ENCODE data around the gene AGFG1.

The AGFG1 gene

DNA sequence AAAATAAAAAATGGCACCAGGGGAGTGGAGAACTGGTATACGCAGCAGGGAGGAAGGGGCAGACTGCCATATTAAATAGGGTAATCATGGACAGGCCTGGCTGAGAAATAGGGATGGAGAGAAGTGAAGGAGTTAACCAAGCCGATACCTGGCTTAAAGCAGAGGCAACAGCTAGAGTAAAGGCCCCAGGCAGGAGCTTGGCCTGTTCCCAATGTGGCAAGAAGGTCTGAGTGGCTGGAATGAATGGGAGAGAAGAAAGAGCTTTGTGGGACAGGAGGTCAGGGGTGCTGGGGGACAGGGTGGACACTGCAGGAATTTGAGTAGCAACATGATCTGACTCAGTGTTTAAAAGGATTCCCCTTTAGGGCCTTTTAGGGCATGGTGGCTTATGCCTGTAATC, 15.9 kb upstream of the AGFG1 start:
- no peak for TF ChIP-seq GABPA (IDR thresholded peaks at IDR 0.05; ENCODE audit: low read depth)
- no peak for TF ChIP-seq POLR2AphosphoS5 (IDR thresholded peaks at IDR 0.05; ENCODE audit: low read depth)
- no peak for TF ChIP-seq SPI1 (IDR thresholded peaks at IDR 0.05; ENCODE audit: borderline replicate concordance, low read depth)
- TF ChIP-seq, protein P1, sequence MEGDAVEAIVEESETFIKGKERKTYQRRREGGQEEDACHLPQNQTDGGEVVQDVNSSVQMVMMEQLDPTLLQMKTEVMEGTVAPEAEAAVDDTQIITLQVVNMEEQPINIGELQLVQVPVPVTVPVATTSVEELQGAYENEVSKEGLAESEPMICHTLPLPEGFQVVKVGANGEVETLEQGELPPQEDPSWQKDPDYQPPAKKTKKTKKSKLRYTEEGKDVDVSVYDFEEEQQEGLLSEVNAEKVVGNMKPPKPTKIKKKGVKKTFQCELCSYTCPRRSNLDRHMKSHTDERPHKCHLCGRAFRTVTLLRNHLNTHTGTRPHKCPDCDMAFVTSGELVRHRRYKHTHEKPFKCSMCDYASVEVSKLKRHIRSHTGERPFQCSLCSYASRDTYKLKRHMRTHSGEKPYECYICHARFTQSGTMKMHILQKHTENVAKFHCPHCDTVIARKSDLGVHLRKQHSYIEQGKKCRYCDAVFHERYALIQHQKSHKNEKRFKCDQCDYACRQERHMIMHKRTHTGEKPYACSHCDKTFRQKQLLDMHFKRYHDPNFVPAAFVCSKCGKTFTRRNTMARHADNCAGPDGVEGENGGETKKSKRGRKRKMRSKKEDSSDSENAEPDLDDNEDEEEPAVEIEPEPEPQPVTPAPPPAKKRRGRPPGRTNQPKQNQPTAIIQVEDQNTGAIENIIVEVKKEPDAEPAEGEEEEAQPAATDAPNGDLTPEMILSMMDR (IDR thresholded peaks at IDR 0.05; ENCODE audit: insufficient read depth, low read length), result no peak
- TF ChIP-seq, protein P2, sequence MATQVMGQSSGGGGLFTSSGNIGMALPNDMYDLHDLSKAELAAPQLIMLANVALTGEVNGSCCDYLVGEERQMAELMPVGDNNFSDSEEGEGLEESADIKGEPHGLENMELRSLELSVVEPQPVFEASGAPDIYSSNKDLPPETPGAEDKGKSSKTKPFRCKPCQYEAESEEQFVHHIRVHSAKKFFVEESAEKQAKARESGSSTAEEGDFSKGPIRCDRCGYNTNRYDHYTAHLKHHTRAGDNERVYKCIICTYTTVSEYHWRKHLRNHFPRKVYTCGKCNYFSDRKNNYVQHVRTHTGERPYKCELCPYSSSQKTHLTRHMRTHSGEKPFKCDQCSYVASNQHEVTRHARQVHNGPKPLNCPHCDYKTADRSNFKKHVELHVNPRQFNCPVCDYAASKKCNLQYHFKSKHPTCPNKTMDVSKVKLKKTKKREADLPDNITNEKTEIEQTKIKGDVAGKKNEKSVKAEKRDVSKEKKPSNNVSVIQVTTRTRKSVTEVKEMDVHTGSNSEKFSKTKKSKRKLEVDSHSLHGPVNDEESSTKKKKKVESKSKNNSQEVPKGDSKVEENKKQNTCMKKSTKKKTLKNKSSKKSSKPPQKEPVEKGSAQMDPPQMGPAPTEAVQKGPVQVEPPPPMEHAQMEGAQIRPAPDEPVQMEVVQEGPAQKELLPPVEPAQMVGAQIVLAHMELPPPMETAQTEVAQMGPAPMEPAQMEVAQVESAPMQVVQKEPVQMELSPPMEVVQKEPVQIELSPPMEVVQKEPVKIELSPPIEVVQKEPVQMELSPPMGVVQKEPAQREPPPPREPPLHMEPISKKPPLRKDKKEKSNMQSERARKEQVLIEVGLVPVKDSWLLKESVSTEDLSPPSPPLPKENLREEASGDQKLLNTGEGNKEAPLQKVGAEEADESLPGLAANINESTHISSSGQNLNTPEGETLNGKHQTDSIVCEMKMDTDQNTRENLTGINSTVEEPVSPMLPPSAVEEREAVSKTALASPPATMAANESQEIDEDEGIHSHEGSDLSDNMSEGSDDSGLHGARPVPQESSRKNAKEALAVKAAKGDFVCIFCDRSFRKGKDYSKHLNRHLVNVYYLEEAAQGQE (IDR thresholded peaks at IDR 0.05; ENCODE audit: insufficient replicate concordance, low read depth), result no peak
- no peaks in the 10 kb centered on the region for H3K27me3 ChIP-seq (ENCODE audit: insufficient read depth, poor library complexity, severe bottlenecking)
- no peak overlapping the region for H3K27ac ChIP-seq (replicated peaks)
- no peak for DNase-seq (ENCODE audit: low read depth in 1 of 2, low spot score in 1 of 2)
- H3K4me3 ChIP-seq (replicated peaks; ENCODE audit: insufficient read depth, low read length), result no peak overlapping the region

DNA sequence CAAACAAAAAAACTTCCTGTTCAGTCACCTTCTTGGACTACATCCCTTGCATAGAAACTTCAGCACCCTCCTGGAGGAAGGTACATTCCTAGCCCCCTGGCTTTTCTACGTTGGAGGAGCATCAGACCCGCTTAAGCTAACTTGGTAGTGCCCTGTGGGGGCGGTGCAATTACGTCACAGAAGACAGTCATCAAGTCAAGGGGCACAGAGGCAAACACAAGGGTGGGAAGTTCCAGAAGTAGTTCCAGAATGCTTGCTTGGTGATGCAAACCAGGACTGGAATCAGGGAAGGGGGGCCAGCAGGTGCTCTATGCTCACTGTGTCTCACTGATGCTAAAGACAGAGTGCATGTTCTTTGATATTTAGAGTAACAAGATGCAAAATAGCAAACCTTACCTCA, 15.2 kb upstream of the AGFG1 start:
- DNase-seq (ENCODE audit: low read depth in 1 of 2, low spot score in 1 of 2), result no peak
- TF ChIP-seq, protein P1 (IDR thresholded peaks at IDR 0.05; ENCODE audit: insufficient read depth, low read length), result no peak
- no peak for TF ChIP-seq GABPA (IDR thresholded peaks at IDR 0.05; ENCODE audit: low read depth)
- no peak for TF ChIP-seq POLR2AphosphoS5 (IDR thresholded peaks at IDR 0.05; ENCODE audit: low read depth)
- TF ChIP-seq SPI1 (IDR thresholded peaks at IDR 0.05; ENCODE audit: borderline replicate concordance, low read depth), result no peak
- TF ChIP-seq, protein P2 (IDR thresholded peaks at IDR 0.05; ENCODE audit: insufficient replicate concordance, low read depth), result no peak
- no peaks in the 10 kb centered on the region for H3K27me3 ChIP-seq (ENCODE audit: insufficient read depth, poor library complexity, severe bottlenecking)
- no peak overlapping the region for H3K4me3 ChIP-seq (replicated peaks; ENCODE audit: insufficient read depth, low read length)
- no peak overlapping the region for H3K27ac ChIP-seq (replicated peaks)

DNA sequence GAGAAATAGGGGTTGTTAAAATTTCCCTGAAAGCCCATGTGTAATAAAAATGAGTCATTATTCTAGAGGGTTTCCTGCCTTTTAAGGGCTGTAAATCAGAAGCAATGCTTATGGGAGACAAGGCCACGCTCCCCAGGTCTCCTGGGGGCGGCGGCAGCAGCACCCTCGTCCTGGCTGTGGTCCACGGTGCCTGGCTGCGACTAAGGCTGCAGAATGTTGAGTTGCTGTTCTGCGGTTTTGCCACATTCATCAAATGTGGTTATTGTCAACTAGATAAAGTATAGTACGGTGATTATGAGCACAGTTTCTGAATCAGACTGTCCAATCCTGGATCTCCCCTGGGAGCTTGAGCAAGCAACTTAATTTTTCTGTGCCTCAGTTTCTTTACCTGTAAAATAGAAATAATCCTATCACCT, 11.9 kb upstream of the AGFG1 start:
- peak in 1 of 2 experiments; percentile 14 for DNase-seq (ENCODE audit: low read depth in 1 of 2, low spot score in 1 of 2)
- no peak overlapping the region for H3K27ac ChIP-seq (replicated peaks)
- no peaks in the 10 kb centered on the region for H3K27me3 ChIP-seq (ENCODE audit: insufficient read depth, poor library complexity, severe bottlenecking)
- TF ChIP-seq GABPA (IDR thresholded peaks at IDR 0.05; ENCODE audit: low read depth), result no peak
- no peak for TF ChIP-seq SPI1 (IDR thresholded peaks at IDR 0.05; ENCODE audit: borderline replicate concordance, low read depth)
- TF ChIP-seq, protein P2 (IDR thresholded peaks at IDR 0.05; ENCODE audit: insufficient replicate concordance, low read depth), result no peak
- no peak for TF ChIP-seq POLR2AphosphoS5 (IDR thresholded peaks at IDR 0.05; ENCODE audit: low read depth)
- TF ChIP-seq, protein P1 (IDR thresholded peaks at IDR 0.05; ENCODE audit: insufficient read depth, low read length), result no peak
- H3K4me3 ChIP-seq (replicated peaks; ENCODE audit: insufficient read depth, low read length), result no peak overlapping the region
